CD1c-positive myeloid dendritic cell (primary cell): ENCODE measurements around the gene SDSL.

ENCODE experiments used
- DNase-seq: peaks from one replicate; pipeline ENCODE4 v3.0.0-alpha.2; 2016; ENCODE audit errors: extremely low spot score

Gene SDSL

GRCh38 chr12:113449299-113449698 lies 27.1 kb downstream of the SDSL start:
- DNase-seq, result no peak

- DNase-seq, result no peak
Measured at GRCh38 chr12:113449839-113450238, 27.7 kb downstream of the SDSL start.

- DNase-seq, result no peak
Measured at GRCh38 chr12:113452458-113452857, 30.3 kb downstream of the SDSL start.

GRCh38 chr12:113453330-113453729 lies 31.1 kb downstream of the SDSL start:
- no peak for DNase-seq

GRCh38 chr12:113456199-113456598 lies 34.0 kb downstream of the SDSL start:
- DNase-seq, result no peak

- DNase-seq, result no peak
Measured at GRCh38 chr12:113456761-113457160, 34.6 kb downstream of the SDSL start.

GRCh38 chr12:113457185-113457584 lies 35.0 kb downstream of the SDSL start:
- DNase-seq, result no peak

- DNase-seq, result no peak
Measured at GRCh38 chr12:113457710-113458109, 35.5 kb downstream of the SDSL start.

GRCh38 chr12:113459981-113460380 lies 37.8 kb downstream of the SDSL start:
- no peak for DNase-seq

- peak; percentile 36 for DNase-seq
Measured at GRCh38 chr12:113461666-113462065, 39.5 kb downstream of the SDSL start.

- peak; percentile 80 for DNase-seq
Measured at GRCh38 chr12:113462117-113462774, 40.1 kb downstream of the SDSL start.

- no peak for DNase-seq
Measured at GRCh38 chr12:113462998-113463745, 41.0 kb downstream of the SDSL start.

GRCh38 chr12:113463746-113464451 lies 41.7 kb downstream of the SDSL start:
- DNase-seq, result no peak

- no peak for DNase-seq
Measured at GRCh38 chr12:113464452-113464775, 42.2 kb downstream of the SDSL start.

- DNase-seq, result no peak
Measured at GRCh38 chr12:113464852-113465719, 42.9 kb downstream of the SDSL start.

GRCh38 chr12:113465808-113466453 lies 43.8 kb downstream of the SDSL start:
- no peak for DNase-seq

- DNase-seq, result no peak
Measured at GRCh38 chr12:113466454-113467141, 44.4 kb downstream of the SDSL start.

- no peak for DNase-seq
Measured at GRCh38 chr12:113467142-113467501, 44.9 kb downstream of the SDSL start.

GRCh38 chr12:113467502-113468364 lies 45.6 kb downstream of the SDSL start:
- DNase-seq, result no peak
